ENCODE data around the gene SCFD2. TPM values are rescaled to one million over a fixed set of nuclear protein-coding genes. Genes with fewer than 3 reads are reported as not detected.

Gene SCFD2
- total RNA-seq, 1 donor from 2014 or later = 22.8 TPM

DNA sequence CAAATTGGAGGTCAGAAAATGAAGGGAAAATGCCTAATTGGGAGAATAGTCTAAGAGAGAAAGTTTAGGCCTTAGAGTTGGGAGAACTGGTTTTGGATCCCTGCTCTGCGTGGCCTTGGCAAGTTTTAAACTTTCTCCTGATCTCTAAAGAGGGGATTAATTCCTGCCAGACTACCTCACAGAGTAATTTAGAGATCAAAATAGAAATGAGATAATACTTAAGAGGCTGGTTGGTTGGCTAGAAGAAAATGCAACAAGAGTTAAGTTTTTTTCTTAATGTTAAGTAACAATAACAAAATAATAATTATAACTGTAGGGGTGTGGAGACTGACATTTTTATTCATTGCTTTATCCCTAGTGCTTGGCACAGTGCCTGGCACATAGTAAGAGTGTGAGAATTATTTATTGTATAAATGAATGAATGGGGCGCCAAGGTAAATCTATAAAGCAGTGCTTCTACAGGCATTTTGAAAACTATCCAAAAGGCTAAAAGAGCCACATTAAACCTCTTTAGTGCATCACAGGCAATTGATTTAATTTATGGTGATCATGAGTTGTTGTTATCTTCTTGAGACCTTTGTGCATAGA, 343.3 kb downstream of the SCFD2 start:
- intact Hi-C loops (cut with DNase I) = loop anchor here (5.0 kb wide), 1 partner anchor 165 kb away; no protein-coding TSS in a partner anchor

DNA sequence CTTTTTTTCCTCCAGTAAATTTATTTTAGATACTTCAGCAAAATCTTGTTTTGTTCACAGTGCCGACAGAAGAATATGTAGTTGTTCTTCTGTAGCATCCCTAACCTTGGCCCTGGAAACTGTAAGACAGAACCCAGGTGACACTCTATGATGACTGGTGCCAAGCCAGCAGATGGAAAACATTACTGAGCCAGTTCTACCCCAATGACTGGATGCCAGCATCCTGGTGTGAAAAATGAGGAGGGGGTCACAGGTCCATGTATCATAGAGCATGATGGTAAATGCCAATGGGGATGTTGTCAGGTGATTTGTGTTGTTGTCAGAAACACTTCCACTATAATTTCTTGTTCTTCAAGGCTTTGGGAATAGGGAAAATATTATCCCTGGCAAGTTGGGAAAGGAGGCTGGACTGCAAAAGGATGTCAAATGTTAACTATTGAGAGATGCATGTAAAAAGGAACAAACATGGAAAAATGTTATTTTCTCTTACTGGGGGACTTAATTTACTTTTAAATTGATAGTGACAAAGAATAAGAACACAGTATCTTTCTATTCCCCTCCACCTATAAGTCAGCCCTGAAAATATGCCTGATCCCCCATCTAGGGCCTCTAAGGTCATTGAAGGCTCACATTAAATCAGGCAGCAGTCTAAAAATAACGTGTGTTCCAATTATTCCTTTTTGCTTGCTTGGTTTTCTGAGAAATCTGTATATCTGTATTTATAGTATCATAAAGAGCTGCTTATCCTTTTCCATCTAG, 343.9 kb downstream of the SCFD2 start:
- intact Hi-C loops (cut with DNase I) = loop anchor here (5.0 kb wide), 1 partner anchor 165 kb away; no protein-coding TSS in a partner anchor
- Histone ChIP-seq H3K9me3 (no peaks in the 10 kb centered on the region), H3K36me3 (no peaks in the 10 kb centered on the region), H3K27ac (peak overlapping the region; percentile 72 to 85), H3K4me1 (peaks cover 10 to 35% of the 10 kb centered on the region in 2 donors), H3K27me3 (no peaks in the 10 kb centered on the region), H3K4me3 (no peak overlapping the region)
- TF ChIP-seq, protein P1, sequence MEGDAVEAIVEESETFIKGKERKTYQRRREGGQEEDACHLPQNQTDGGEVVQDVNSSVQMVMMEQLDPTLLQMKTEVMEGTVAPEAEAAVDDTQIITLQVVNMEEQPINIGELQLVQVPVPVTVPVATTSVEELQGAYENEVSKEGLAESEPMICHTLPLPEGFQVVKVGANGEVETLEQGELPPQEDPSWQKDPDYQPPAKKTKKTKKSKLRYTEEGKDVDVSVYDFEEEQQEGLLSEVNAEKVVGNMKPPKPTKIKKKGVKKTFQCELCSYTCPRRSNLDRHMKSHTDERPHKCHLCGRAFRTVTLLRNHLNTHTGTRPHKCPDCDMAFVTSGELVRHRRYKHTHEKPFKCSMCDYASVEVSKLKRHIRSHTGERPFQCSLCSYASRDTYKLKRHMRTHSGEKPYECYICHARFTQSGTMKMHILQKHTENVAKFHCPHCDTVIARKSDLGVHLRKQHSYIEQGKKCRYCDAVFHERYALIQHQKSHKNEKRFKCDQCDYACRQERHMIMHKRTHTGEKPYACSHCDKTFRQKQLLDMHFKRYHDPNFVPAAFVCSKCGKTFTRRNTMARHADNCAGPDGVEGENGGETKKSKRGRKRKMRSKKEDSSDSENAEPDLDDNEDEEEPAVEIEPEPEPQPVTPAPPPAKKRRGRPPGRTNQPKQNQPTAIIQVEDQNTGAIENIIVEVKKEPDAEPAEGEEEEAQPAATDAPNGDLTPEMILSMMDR (IDR thresholded peaks at IDR 0.05) = no peak
- no peak for DNase-seq (ENCODE audit: low spot score in 2 of 2)

More for the DNA sequence above, 343.3 kb downstream of the SCFD2 start:
- H3K36me3 ChIP-seq = no peaks in the 10 kb centered on the region
- no peak overlapping the region for H3K4me3 ChIP-seq
- TF ChIP-seq, protein P1 (IDR thresholded peaks at IDR 0.05) = no peak
- H3K27me3 ChIP-seq = no peaks in the 10 kb centered on the region
- H3K4me1 ChIP-seq = peaks cover 10 to 34% of the 10 kb centered on the region in 2 donors
- no peak for DNase-seq (ENCODE audit: low spot score in 2 of 2)
- no peaks in the 10 kb centered on the region for H3K9me3 ChIP-seq
- H3K27ac ChIP-seq = peak overlapping the region; percentile 72 to 85

DNA sequence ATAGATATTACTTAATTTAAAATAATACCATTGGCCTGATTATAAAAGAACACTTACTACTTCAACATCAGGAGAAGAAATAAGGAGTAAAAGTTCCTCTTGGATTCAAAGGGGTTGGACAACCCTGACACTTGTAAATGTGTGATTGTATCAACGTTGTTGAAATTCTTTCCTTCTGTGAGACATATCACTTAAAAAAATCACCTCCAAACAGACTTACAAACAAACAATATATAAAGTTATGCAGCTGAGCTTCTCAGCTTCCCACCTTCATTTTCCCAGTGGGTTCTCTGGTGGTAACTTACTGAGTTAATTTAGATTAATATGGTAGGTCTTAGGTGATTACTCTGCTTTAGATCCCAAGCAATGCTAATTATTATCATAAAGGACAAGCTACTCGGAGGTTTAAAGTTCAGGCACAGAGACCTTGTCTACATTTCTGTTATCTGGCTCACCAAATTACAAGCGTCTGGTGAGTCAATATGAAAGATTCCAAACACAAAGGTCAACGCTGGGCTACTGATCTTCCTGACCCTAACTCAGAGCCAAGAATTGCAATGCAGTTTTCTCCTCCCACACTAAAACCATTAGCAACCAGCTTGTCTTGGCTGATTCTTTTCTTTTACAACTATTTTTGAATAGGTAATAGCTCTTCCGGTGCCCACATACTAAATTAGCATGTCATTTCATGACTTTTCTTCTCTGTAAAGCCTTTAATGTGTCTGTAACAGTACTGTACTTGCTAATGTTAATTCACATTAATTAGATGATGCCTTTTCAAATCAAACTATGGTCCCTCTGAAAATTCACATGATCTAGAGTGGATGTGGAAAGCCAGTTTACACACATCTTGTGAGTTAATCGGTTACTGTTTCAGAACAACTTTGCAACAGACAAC, 346.1 kb downstream of the SCFD2 start:
- Histone ChIP-seq H3K36me3 (no peaks in the 10 kb centered on the region), H3K4me3 (no peak overlapping the region), H3K27ac (peak overlapping the region; percentile 60 to 71), H3K27me3 (no peaks in the 10 kb centered on the region), H3K4me1 (peaks cover 10 to 48% of the 10 kb centered on the region in 2 donors), H3K9me3 (no peaks in the 10 kb centered on the region)
- intact Hi-C loops (cut with DNase I) = loop anchor here (5.0 to 10.0 kb wide), 3 partner anchors 168 to 888 kb away; no protein-coding TSS in a partner anchor
- TF ChIP-seq, protein P1 (IDR thresholded peaks at IDR 0.05) = no peak
- no peak for DNase-seq (ENCODE audit: low spot score in 2 of 2)

DNA sequence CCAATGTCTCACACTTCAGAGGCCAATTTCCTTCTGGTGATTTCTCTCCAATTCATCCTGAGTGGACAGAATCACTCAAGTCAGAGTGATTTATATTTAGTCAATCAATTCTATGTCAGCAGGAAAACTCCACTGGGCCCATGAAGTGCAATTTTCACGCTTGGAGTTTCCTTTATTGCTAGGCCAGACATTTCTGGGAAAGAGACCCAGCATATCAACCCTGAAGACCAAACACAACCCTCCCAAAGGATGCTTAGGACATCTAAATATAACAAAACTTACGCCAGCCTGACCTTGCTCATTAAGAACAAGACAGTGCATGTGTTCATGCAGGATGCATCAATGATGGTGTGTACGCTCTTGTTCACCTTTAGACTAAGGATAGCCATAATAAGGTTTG, 347.4 kb downstream of the SCFD2 start:
- DNase-seq (ENCODE audit: low spot score in 2 of 2) = no peak
- TF ChIP-seq, protein P1 (IDR thresholded peaks at IDR 0.05) = no peak
- Histone ChIP-seq H3K9me3 (no peaks in the 10 kb centered on the region), H3K4me3 (no peak overlapping the region), H3K27ac (peak overlapping the region in 1 of 2 donors; percentile 27), H3K36me3 (no peaks in the 10 kb centered on the region), H3K27me3 (no peaks in the 10 kb centered on the region), H3K4me1 (peaks cover 10 to 48% of the 10 kb centered on the region in 2 donors)
- intact Hi-C loops (cut with DNase I) = loop anchor here (5.0 to 10.0 kb wide), 2 partner anchors 526 to 889 kb away; no protein-coding TSS in a partner anchor

DNA sequence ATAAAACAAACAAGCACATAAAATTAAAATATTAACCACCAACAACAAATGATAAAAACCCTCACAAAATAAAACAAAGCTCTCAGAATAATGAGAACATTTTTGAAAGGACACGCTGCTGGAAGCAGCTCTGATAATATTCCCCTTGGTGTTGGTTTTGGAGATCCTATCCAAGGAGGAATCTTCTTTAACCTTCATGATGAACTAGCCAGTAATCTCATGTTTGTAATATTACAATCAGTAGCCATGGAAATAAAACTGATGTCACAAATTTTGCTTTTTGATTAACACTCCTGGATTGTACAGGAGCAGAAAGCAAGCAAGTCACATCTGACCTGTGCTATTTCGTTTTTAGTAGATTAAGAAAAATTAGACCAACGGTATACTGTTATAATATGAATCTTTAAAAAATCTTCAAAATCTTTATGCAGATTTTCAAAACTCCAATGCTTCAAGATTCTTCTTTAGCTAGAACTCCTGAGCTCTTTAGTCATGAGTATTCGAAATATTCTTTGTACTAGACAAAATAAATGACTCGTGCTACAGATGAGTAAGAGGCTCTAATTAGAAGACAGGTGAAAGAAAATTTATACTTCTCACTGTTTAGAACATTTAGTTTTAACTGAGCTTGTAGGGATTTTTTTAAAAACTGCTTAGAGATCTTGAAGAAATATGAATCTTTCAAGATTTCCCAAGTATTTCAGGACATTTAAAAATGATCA, 349.6 kb downstream of the SCFD2 start:
- H3K9me3 ChIP-seq = no peaks in the 10 kb centered on the region
- no peak for DNase-seq (ENCODE audit: low spot score in 2 of 2)
- no peak overlapping the region for H3K4me3 ChIP-seq
- H3K4me1 ChIP-seq = peaks cover 0 to 50% of the 10 kb centered on the region in 2 donors
- TF ChIP-seq, protein P1 (IDR thresholded peaks at IDR 0.05) = no peak
- peak overlapping the region in 1 of 2 donors; percentile 27 for H3K27ac ChIP-seq
- no peaks in the 10 kb centered on the region for H3K27me3 ChIP-seq
- intact Hi-C loops (cut with DNase I) = loop anchor here (5.0 to 10.0 kb wide), 2 partner anchors 529 to 891 kb away; no protein-coding TSS in a partner anchor
- H3K36me3 ChIP-seq = no peaks in the 10 kb centered on the region
